D721Med (cell line): ENCODE data around the gene RFWD3.
A peak's percentile ranks its signal among the peaks of the same experiment; 100 is the strongest.

Experiments used
- DNase-seq: peaks from one replicate; pipeline ENCODE4 v3.0.0; 2011; ENCODE audit warnings: low spot score; ENCODE audit not compliant: insufficient read length
- FAIRE-seq: peaks from 2 replicates; lab custom pipeline; 2011; peaks lifted over from hg19 to GRCh38; lab: Jason Lieb, UNC
- TF ChIP-seq, protein P1 (sequence below): IDR thresholded peaks from 2 replicates; pipeline ENCODE4 v1.5.1; 2012; ENCODE audit warnings: mild to moderate bottlenecking, control low read depth; ENCODE audit not compliant: insufficient read depth; ENCODE audit errors: missing control alignments

The RFWD3 gene

DNA sequence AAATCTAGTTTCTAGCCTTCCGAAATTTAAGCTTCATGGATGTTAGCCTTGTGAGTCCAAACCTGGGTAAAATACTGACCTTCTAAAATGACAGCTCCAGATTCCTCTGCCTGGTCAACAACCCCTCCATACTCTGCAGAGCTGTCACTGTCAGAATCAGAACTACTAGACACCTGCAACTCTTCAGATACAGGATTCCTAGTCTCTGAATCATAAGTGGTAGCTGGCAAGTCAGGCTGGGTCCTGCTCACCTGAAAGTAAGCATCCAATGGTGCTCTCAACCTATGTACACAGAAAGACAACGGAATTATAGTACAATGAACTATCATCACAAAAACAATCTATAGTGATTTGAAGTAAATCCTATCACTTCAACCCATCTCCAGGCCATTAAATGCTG lies 14.8 kb downstream of the RFWD3 start:
- FAIRE-seq: no peak
- DNase-seq: no peak
- TF ChIP-seq, protein P1, sequence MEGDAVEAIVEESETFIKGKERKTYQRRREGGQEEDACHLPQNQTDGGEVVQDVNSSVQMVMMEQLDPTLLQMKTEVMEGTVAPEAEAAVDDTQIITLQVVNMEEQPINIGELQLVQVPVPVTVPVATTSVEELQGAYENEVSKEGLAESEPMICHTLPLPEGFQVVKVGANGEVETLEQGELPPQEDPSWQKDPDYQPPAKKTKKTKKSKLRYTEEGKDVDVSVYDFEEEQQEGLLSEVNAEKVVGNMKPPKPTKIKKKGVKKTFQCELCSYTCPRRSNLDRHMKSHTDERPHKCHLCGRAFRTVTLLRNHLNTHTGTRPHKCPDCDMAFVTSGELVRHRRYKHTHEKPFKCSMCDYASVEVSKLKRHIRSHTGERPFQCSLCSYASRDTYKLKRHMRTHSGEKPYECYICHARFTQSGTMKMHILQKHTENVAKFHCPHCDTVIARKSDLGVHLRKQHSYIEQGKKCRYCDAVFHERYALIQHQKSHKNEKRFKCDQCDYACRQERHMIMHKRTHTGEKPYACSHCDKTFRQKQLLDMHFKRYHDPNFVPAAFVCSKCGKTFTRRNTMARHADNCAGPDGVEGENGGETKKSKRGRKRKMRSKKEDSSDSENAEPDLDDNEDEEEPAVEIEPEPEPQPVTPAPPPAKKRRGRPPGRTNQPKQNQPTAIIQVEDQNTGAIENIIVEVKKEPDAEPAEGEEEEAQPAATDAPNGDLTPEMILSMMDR: no peak

DNA sequence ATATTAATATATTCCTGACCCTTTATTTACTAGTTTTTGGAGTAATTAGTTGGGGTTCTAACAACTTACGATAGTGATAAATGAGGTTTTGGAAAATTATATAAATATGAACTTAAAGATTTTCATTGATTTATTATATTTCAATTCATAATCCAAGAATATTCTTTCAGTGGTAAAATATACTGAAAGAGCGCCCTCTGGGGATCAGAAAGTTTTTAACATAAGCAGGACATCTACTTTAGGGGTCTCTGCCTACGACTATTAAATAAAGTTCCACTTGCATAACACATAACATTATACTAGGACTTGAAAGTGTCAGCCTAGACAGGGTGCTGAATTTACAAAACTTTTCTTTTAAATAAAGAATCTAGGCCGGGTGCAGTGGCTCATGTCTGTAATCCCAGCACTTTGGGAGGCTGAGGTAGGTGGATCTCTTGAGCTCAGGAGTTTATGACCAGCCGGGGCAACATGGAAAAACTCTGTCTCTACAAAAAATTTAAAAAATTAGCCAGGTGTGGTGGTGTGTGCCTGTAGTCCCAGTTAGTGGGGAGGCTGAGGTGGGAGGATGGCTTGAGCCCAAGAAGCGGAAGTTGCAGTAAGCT lies 15.6 kb downstream of the RFWD3 start:
- TF ChIP-seq, protein P1: peak; percentile 47
- FAIRE-seq (no peak), DNase-seq (no peak)

DNA sequence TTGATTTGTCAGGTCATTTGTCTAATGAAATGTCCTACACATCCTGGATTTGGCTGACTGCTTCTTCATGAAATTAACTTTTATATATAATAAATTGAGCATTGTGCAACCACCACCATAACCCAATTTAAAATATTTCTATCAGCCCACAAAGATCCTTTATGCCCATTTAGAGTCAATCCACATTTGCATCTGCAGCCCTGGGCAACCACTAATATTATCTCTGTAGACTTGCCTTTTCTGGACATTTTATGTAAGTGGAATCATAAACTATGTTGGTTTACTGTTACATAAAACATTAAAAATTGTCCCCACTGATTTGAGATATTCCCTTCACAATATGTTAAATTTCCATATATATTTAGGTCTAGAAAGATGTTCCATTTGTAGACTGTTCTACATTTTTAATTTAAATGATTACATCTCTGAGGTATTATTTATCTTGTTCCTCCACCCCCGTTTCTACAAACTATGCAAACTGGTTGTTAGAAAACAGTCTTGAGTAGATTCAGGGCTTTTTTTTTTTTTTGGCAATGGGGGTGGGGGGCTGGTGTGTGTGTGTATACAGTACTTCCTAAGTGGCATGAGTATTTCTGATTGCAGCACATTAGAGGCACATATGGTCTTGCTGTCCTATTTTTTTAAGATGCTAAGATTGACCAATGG lies 16.7 kb downstream of the RFWD3 start:
- DNase-seq: no peak
- TF ChIP-seq, protein P1: no peak
- FAIRE-seq: no peak

DNA sequence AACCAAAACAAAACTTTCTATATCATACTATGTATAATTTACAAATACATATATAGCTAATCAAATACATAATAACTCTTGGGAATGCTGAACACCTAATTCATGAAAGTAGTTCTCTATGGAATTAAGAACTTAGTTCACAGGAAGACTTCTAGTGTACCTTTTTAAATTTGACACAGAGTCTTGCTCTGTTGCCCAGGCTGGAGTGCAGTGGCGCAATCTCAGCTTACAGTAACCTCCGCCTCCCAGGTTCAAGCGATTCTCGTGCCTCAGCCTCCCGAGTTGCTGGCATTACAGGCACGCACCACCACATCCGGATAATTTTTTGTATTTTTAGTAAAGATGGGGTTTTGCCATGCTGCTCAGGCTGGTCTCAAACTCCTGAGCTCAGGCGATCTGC lies 24.7 kb downstream of the RFWD3 start:
- FAIRE-seq (no peak), DNase-seq (no peak)
- TF ChIP-seq, protein P1: no peak

GRCh38 chr16:74637742-74638453 lies 28.8 kb downstream of the RFWD3 start:
- FAIRE-seq (no peak), DNase-seq (no peak)
- TF ChIP-seq, protein P1: no peak

DNA sequence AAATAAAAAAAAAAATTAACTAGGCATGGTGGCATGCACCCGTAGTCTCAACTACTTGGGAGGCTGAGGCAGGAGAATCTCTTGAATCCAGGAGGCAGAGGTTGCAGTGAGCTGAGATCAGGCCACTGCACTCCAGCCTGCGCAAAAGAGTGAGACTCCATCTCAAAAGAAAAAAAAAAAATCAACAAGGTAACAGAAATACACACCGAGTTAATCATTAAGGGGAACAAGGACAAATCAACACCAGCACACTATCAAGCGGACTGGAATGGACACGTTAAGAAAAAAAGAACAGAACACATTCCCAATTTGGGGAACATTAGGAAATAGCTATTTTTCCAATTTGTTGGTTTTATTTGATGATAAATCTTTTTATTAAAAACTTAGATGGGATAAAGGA lies 31.4 kb downstream of the RFWD3 start:
- DNase-seq (no peak), FAIRE-seq (no peak)
- TF ChIP-seq, protein P1: no peak
